ENCODE data around the gene OTULIN.
A peak's percentile ranks its signal among the peaks of the same experiment; 100 is the strongest.

OTULIN gene

DNA sequence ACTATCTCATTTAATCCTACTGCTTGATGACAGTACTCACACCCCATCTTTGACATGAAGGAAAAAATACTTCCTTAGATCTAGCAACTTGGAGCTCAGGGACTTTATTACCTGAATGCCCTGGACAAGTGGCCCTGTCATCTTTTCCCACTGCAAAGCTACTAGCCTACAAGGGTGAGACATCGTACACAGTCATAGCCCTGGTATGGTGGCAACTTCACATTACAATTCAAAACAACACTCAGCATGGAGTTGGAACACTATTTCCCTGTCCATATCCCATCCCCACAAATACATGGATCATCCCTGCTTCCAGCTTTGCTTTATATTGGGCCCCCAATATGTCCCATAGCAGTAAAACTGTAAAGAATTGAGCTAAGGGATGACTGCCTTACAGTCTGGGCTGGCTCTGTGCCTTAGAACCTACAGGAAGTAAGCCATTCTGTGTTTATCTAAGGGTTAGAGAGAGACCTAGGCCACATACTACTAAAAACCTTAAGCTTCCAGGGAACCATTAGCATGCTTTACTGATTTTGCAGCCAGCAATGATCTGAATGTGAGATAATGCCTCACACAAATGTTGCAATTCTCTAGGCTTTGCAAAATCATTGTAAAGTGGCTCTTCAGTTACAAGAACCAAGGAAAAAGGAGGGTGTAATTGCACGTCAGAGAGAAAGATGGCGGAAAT is 55.9 kb downstream of the OTULIN start:
- peak; percentile 32 for DNase-seq (ENCODE audit: low read depth, low spot score)

DNA sequence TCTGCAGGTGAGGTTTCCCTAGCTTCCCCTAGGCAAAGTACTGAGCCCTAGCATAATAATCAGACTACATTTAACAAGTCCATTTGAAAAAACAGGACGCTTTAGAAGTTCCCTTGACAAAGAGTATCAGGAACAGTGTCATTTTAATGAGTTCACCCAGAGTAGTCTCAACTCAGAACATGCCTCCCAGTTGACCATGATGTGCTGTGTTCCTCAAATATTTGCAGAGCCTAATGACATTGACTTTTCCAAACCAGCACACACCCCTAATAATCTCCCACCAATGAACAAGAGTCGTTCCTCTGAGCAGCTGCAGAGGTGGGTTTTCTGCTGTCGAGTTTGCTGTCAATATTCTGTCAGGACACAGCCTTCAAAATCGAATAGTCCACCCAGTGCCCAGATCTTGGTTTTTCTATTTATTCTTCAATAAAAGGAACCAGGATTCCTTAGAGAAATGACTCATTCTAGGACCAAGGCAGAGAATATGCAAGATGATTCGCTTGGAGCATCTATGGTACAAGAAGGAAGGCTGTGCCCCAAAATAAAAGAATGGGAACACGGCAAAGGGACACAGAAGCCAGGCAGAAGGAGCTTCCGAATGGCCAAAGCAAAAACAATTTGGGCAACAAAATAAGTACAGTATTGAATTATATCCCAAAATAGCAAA is 57.6 kb downstream of the OTULIN start:
- DNase-seq (ENCODE audit: low read depth, low spot score) = no peak

DNA sequence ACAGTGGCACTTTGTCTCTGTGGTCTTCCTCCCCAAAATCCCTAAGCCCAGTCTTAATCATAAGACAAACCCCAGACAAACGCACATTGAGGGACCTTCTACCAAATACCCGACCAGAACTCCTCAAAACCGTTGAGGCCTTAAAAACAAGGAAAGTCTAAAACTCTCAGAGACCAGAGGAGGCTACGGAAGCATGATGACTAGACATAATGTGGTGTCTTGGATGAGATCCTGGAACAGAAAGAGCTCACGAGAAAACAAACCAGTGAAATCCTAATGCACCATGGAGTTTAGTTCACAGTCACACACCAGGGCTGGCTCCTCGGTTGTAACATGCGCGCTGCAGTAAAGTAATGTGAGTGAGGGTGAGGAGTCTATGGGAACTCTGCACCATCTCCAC is 58.4 kb downstream of the OTULIN start:
- DNase-seq (ENCODE audit: low read depth, low spot score) = no peak

DNA sequence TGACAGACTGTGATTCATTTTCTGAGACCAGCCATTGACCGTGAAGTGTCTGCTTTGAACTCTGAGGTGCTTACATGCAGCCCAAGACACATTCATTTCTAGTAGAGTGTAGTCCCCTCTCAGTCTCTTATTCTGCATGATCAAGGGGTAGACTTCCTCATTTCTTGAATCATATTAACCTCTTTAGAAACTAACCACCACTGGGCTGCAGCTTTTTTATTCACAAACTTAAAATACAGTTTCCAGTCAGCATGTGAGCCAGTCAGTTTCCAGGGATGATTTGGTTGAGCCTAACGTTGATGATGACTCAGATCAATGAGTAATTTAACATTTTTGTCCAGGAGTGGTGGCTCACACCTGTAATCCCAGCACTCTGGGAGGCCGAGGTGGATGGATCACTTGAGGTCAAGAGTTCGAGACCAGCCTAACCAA is 59.2 kb downstream of the OTULIN start:
- no peak for DNase-seq (ENCODE audit: low read depth, low spot score)

DNA sequence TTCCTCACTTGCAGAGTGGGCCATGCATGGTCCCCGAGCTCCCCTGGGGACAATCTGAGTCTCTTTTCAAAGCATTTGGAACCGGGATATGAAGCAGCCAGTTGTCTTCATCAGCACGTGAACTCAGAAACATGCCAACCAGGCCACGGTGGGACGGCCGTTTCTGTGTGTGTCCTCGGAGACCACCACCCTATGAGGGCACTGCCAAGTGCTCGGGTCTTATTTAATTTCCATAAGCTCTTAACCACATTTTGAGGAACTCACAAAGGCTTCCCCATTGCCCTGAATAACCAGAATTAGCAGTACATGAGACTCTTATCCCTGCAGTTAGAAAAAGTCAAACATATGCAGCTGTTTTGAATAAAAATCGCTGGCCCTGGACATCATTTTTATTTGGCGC is 60.1 kb downstream of the OTULIN start:
- no peak for DNase-seq (ENCODE audit: low read depth, low spot score)

DNA sequence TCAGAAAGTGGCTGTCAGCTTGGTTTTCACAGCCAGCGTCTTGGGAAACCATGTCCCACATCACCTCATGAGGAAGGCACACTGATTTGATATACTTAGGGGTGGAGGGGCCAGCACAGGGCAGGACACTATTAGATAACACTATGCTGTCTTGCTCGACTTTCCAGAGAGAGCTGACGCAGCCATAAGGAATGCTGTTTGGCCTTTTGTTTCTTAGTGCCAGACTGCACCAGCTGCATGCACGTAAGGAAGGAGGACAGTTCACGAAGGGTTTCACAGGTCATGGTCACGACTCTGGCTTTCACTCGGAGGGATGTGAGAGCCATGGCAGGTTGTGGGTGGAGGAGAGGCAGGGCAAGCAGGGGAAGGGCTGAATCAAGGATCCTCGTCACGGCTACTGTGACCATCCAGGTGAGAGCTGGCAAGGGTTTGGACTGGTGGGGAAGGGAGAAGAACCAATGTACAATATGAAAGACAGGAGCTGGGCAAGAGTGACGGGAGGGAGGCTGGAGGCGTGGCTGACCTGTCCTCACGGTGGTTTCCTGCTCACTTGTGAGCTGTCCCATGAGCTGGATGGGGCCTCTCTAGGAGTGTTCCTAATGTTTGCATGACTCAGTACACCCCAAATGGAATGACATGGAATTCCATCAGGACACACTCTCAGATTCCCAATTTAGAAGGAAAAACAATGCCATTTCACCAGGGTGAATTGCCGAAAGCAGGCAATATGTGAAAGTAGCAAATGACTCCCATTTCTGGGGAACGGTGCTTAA is 61.7 kb downstream of the OTULIN start:
- peak; percentile 45 for DNase-seq (ENCODE audit: low read depth, low spot score)

DNA sequence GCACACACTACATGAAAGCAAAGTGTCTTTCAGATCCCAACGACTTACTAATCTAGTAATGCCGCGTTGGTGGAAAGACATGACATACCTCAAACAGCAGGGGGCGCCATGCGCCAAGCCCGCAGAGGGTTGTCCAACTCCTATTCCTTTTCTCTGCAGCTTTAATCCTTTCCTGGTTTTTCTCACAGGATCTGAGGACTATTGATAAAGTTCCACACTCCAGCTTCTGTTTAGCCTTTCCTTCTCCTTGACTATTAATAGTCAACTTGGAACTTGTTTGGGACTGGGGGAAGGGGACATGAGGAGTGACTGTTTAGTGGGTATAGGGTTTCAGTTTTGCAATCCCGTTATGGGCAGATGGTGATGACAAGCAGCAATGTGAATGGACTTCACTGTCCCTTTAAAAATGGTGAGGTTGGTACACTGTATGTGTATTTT is 62.9 kb downstream of the OTULIN start:
- peak; percentile 92 for DNase-seq (ENCODE audit: low read depth, low spot score)

DNA sequence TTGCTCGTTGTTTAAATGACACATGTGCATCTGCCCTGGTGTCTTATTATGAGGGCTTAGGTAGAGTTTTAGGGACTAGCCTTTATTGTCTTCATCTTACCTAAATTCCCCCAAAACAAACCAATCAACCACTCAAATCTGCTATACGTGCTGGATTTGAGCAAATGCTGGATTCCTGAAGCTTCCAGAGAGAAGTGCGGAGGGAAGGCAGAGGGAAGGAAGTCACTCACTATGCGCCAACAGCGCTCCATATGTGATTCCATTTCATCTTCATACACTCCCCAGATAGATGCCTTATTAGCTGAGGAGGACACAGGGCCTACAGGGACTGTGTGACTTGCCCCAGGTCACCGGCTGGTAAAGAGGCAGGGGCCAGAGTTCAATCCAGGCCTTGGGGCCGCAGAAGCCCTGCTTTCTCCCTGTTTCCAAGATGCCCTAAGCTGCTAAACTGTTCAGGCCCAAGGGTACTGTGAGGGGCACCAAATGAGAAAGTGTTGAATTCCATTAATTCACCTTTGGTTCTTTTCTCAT is 63.5 kb downstream of the OTULIN start:
- no peak for DNase-seq (ENCODE audit: low read depth, low spot score)

DNA sequence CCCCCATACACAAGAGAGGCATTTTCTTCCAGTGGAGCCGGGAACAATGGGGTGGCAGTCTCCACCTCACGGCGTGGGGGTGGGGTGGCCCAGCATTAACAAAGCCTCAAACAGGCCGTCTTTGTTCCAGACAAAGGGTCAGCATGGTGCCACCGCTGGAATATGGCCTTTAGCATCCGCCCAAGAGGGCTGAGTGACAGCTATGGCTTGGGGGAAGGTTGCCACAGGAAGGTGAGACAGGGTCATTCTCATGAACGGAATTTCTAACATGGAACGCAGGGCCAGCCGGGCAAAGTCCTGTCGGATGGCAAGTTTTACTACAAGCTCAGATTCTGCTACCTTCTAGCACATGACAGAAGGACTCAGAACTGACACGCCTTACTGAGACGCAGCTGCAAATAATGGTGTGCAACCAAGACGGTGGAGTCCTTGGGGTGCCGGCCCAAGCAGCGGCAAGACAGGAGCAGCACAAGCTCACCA is 64.0 kb downstream of the OTULIN start:
- DNase-seq (ENCODE audit: low read depth, low spot score) = no peak

DNA sequence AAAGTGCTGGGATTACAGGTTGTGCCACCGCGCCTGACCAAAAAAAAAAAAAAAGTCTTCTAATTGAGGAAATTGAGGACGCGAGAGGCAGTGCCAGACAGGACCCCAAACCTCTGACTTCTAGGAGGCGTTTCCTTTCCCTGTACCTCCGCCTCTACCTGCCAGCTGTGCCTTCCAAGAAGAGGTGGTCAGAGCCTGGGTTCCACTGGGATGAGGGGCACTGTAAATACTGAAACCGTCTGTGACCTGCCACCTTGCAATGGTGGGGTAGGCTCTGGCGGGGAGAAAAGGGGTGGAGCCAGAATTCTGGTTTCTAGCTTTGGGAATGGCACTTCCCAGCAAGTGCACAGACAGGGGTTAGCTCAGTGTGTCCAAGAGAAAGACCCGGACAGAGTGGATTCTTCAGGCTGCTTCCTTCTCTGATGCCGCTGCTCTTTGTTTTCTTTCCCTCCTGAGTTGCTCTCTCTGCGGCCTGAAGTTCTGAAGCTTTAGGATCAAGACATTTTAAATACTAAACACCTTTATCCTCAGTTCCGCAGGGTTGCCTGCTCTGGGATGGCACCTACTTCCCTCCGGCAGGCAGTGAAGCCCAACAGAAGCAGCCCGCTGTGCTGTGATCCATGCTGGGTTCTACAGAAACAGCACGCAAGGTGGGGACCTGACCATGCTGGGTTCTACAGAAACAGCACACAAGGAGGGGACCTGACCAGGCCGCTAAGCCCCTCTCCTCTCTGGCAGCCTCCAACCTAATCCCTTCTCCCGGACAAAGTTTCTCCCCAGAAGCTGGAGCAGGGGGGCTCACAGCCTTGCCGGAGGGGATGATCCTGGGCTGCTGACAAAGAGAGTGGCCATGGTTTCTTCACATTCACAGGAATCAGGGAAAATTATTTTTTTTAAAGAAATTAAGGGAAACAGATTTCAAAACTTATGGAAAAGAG is 65.2 kb downstream of the OTULIN start:
- no peak for DNase-seq (ENCODE audit: low read depth, low spot score)

DNA sequence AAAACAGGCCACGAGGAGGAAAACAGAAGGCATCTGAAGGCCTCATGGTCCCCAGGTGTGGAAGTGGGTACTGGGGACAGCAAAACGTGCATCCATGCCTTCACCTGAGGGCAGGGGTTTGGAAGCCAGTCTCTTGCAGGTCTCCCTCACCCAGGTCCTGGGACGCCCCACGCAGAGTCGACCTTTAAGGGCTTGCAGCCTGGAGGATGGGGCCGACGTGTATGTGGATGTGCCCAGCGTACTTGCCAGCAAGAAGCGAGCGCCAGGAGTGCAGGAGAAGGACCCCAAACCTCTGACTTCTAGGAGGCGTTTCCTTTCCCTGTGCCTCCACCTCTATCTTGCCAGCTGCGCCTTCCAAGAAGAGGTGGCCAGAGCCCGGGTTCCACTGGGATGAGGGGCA is 65.9 kb downstream of the OTULIN start:
- DNase-seq (ENCODE audit: low read depth, low spot score) = no peak

DNA sequence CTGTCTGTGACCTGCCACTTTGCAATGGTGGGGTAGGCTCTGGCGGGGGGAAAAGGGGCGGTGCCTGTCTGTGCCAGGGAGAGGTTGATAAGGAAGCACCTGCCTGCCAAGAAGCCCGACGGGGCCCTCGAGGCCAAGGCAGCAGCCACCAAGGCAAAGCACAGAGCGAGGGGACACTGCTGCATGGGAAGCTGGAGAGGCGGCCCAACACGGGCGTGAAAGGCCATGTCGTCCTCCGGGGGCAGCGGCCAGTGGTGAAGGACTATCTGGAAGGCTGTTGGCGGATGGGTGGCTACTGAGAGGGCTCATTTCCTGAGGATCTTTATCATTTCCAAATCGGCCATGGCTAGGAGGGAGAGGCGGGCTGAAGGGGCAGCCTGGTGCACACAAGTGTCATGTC is 66.4 kb downstream of the OTULIN start:
- no peak for DNase-seq (ENCODE audit: low read depth, low spot score)

DNA sequence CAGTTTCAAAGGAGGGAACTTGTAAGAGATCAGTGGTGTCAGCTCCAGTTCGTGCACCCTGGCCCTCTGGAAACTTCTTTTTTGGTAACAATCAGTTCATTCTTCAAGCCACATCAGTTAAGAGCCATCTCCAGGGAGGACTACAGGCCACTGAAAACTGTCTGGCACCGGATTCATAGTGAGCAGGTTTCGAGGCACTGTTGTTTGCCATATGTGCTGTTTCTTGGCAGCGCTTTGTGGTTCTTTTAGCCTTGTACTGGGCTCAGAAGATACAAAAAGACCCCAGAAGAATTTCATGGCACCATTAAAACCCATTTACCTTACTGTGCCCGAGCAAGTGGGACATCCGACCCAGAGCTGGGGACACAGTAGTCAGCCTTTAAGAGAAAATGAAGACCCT is 68.5 kb downstream of the OTULIN start:
- DNase-seq (ENCODE audit: low read depth, low spot score) = no peak

DNA sequence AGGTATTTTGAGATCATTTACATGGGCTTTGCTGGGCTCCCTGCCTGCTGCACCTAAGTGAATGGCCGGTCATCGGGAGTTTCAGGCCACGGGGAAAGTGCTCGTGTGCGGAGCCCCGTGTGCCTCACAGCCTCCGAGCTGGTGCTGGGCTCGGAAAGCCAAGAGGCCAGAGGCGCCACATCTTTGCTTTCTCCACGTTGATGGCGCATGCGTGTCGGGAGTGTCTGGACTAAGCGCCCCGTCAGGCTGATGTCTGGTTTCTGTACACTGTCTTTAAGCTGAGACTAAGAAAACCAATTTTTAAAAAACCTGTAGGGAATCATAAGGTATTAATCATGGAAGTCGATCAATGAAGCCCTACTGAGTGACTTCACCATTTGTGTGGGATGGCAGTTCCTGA is 69.1 kb downstream of the OTULIN start:
- no peak for DNase-seq (ENCODE audit: low read depth, low spot score)

DNA sequence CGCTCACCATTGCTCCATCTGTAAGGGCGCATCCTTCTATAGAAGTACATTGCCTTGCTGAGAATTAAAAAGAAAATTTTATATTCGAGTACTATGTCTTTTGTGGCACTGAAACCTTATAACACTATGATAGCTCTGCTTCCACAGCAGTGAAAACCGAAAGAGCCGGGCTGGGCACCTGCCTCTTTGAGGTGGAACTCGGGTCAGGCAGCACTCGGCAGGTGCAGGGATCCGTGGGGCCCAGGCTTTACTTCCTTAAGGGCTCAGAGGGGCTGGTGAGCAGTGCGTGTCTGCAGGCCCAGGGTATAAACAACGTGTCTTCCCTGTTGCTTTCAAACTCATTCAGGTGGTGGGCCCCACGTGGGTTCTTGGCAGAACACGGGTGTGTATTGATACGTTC is 69.9 kb downstream of the OTULIN start:
- no peak for DNase-seq (ENCODE audit: low read depth, low spot score)

DNA sequence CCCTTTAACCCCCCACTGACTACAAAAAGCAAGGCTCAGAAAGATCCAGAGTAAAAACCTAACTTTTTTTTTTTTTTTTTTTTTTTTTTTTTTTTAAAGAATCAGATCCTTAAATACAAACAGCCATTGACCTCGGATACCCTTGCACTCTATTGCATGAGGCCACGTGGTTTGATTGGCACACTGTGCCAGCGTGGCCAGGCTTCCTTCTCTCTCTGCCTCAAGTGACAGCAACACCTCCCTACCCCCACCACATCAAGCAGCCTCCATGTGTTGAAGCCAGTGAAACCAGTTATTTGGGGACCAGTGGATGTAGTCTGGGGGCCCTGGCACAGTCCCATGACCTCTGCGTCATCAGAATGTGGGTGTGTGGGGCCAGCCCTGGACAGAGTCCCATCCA is 71.4 kb downstream of the OTULIN start:
- no peak for DNase-seq (ENCODE audit: low read depth, low spot score)

DNA sequence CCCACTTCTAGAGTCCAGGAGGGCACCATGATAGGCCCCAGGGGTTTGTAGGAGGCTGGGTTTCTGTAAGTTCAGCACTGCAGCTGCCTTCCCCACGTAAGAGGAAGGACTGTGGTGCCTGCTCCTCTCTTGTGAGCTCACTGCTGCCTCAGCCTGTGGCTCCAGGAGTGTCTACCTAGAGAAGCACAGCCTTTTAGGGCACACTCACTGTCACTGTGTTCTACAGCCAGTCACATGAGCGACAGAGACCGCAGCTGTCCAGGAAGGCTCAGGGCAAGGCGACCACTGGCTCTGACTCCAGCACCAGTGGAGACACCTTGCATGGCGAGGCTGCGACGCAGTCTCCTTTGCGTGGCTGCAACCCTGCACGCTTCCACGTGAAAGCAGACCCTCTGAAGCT is 72.8 kb downstream of the OTULIN start:
- no peak for DNase-seq (ENCODE audit: low read depth, low spot score)

DNA sequence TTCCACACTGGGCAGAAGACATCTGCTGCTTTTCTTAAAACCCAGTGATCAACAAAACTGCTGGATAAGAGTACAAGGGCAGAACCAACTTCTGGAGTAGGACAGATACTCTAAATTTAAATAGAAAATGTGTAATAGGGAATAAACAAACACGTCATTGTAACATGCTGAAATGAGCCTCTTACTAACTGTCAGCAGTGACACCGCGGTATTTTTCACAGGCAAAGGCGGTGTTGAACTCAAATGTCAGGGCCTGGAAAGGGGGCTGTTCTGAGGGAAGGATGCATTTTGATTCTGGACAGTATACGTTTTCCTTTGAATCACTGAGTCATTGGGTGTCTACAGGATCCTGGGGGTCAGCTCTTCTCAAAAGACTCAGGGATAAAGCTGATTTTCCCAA is 73.5 kb downstream of the OTULIN start:
- DNase-seq (ENCODE audit: low read depth, low spot score) = no peak

DNA sequence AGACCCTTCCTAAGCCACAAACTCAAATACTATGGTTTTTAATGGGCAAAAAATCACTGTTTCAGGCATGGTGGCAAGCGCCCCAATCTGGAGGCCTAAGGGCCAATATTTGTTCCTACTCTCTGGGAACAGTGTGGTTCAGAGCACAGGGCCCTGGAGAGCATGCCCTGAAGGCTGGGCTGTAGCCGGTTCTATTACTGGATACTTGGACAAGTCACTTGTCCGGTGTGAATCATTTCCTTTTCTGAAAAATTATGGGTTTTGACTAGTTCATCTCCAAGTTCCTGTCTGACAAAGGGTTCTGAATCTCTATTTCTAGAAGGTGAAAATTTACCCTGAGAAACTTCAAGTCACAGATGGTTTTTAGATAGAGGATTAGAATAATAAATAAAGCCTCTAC is 75.0 kb downstream of the OTULIN start:
- no peak for DNase-seq (ENCODE audit: low read depth, low spot score)

DNA sequence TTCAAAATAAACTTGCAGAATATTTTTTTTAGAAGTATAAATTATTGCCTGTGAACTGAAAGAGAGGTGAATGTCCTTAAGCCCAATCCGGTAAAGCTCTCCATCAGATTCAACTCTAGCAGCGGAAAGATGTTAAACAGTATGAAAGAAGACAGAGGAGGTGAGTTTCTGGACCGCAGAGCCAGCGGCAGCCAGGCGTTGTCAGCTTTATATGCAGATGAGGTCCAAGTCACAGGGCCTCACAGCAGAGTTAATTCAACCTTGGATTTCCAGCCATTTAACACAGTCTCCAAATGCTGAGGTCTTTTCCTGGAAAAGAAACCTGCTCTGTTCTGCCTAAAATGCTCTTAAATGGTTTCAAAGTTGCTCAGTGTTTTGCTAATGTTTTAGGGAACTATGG is 75.5 kb downstream of the OTULIN start:
- DNase-seq (ENCODE audit: low read depth, low spot score) = no peak

DNA sequence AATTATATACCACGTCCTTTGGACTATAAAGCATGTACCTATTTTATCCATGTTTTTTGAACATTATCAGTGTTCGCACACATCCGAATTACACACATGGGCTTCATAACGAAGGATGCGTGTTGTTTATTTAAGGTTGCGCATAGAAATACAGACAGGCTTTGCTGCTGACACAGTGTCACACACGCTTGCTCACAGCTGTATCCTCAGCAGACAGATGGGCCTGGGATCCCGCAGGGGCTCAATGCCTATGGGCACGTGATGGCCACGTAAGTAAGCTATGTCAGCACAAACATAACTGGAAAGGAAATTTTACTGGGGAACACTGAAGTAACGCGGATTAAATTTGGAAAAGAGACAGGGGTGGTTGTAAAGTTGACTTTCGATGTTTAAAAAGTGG is 76.6 kb downstream of the OTULIN start:
- DNase-seq (ENCODE audit: low read depth, low spot score) = no peak

Measured in astrocyte of the hippocampus (primary cell).